HepG2 (cell line): ENCODE measurements around the gene NEU4. TPM values are rescaled to one million over a fixed set of nuclear protein-coding genes. Genes with fewer than 3 reads are reported as not detected.
A peak's percentile ranks its signal among the peaks of the same experiment; 100 is the strongest.

ENCODE experiments used
- ATF1 ChIP-seq: IDR thresholded peaks from 2 replicates; pipeline ENCODE4 v1.6.1; 2016; ENCODE audit warnings: mild to moderate bottlenecking, control low read depth
- E2F2 ChIP-seq: sonication (generic); formaldehyde crosslinking; IDR thresholded peaks from 2 replicates; pipeline ENCODE4 v1.4.0; 2020; ENCODE audit warnings: missing genetic modification reagents, borderline replicate concordance
- FOXM1 ChIP-seq: sonication (generic); formaldehyde crosslinking; IDR thresholded peaks from 2 replicates; pipeline ENCODE4 v1.5.0; 2020; ENCODE audit warnings: missing genetic modification reagents
- GABPA ChIP-seq, 2 experiments: IDR thresholded peaks; 2 replicates each; pipeline ENCODE4 v1.6.1; 2011 to 2016; ENCODE audit warnings: low read depth in 2 of 2, low read length in 1 of 2, missing biosample characterization in 1 of 2, missing genetic modification characterization in 1 of 2
- HCFC1 ChIP-seq: fragments of 150-350 bp; IDR thresholded peaks from 2 replicates; pipeline ENCODE4 v1.6.1; 2014; ENCODE audit warnings: low read depth, low read length
- HIC2 ChIP-seq: sonication (generic); formaldehyde crosslinking; IDR thresholded peaks from 2 replicates; pipeline ENCODE4 v1.9.0; 2022; ENCODE audit warnings: low read depth, missing genetic modification reagents
- HNF4G ChIP-seq, 2 experiments: sonication (generic) in 1 of 2; formaldehyde crosslinking in 1 of 2; IDR thresholded peaks; 2 replicates each; pipeline versions ENCODE4 v1.4.0 to v1.6.1; 2011 to 2020; ENCODE audit warnings: borderline replicate concordance in 2 of 2, low read depth in 2 of 2, mild to moderate bottlenecking in 2 of 2, low read length in 1 of 2, missing genetic modification reagents in 1 of 2, moderate library complexity in 1 of 2
- IRX3 ChIP-seq: sonication (generic); formaldehyde crosslinking; IDR thresholded peaks from 2 replicates; pipeline ENCODE4 v1.8.1; 2023; ENCODE audit warnings: mild to moderate bottlenecking, low read depth, missing genetic modification reagents, borderline replicate concordance
- JDP2 ChIP-seq: sonication (generic); formaldehyde crosslinking; IDR thresholded peaks from 2 replicates; pipeline ENCODE4 v1.8.1; 2022; ENCODE audit warnings: missing genetic modification reagents, borderline replicate concordance
- NR2F6 ChIP-seq, 2 experiments: IDR thresholded peaks; 2 replicates each; pipeline ENCODE4 v1.6.1; 2016; ENCODE audit warnings: antibody characterized with exemption in 1 of 2, mild to moderate bottlenecking in 1 of 2
- NR3C1 ChIP-seq: sonication (generic); formaldehyde crosslinking; IDR thresholded peaks from 2 replicates; pipeline ENCODE4 v1.4.0; 2020; ENCODE audit warnings: missing genetic modification reagents
- SAP130 ChIP-seq: IDR thresholded peaks from 2 replicates; pipeline ENCODE4 v1.6.1; 2016; ENCODE audit warnings: low read depth
- TOE1 ChIP-seq: sonication (generic); formaldehyde crosslinking; IDR thresholded peaks from 2 replicates; pipeline ENCODE4 v1.4.0; 2020; ENCODE audit warnings: mild to moderate bottlenecking, missing genetic modification reagents
- ZBTB25 ChIP-seq: IDR thresholded peaks from 2 replicates; pipeline ENCODE4 v1.6.1; 2018; ENCODE audit warnings: missing genetic modification reagents
- ZFYVE20 ChIP-seq: sonication (generic); formaldehyde crosslinking; IDR thresholded peaks from 2 replicates; pipeline ENCODE4 v1.8.0; 2023; ENCODE audit warnings: low read depth, mild to moderate bottlenecking, moderate library complexity, missing genetic modification reagents, borderline replicate concordance
- ZIK1 ChIP-seq: sonication (generic); formaldehyde crosslinking; IDR thresholded peaks from 2 replicates; pipeline ENCODE4 v1.5.0; 2020; ENCODE audit warnings: mild to moderate bottlenecking, low read depth, missing genetic modification reagents, borderline replicate concordance
- ZNF143 ChIP-seq: sonication (generic); formaldehyde crosslinking; IDR thresholded peaks from 2 replicates; pipeline ENCODE4 v1.4.0; 2020; ENCODE audit warnings: missing genetic modification reagents
- ZNF331 ChIP-seq: sonication (generic); formaldehyde crosslinking; IDR thresholded peaks from 2 replicates; pipeline ENCODE4 v1.4.0; 2020; ENCODE audit warnings: missing genetic modification reagents
- ZNF383 ChIP-seq: sonication (generic); formaldehyde crosslinking; IDR thresholded peaks from 2 replicates; pipeline ENCODE4 v1.4.0; 2020; ENCODE audit warnings: missing genetic modification reagents, mild to moderate bottlenecking, borderline replicate concordance
- ZNF704 ChIP-seq: sonication (generic); formaldehyde crosslinking; IDR thresholded peaks from 2 replicates; pipeline ENCODE4 v1.8.1; 2023; ENCODE audit warnings: mild to moderate bottlenecking, inconsistent platforms, moderate library complexity, missing genetic modification reagents, borderline replicate concordance
- ZNF724P ChIP-seq: sonication (generic); formaldehyde crosslinking; IDR thresholded peaks from 2 replicates; pipeline ENCODE4 v1.8.0; 2022; ENCODE audit warnings: missing genetic modification reagents, borderline replicate concordance
- ZNF800 ChIP-seq: sonication (generic); formaldehyde crosslinking; IDR thresholded peaks from 2 replicates; pipeline ENCODE4 v1.4.0; 2020; ENCODE audit warnings: missing genetic modification reagents
- polyA plus RNA-seq, 8 experiments: library from polyadenylated mRNA; depleted of rRNA in 3 of 8; stranded (reverse) in 7 of 8; unstranded in 1 of 8; fragments of >200 nt; fragmentation: Illumina TruSeq in 4 of 8; extraction: Trizol in 4 of 8; gene quantifications; 2 replicates each; pipeline versions ENCODE4 v1.2.1 to v1.2.3, GENCODE V29; 2011 to 2016; ENCODE audit warnings: low read depth in 4 of 8, missing spikeins in 1 of 8, mixed read lengths in 1 of 8; ENCODE audit not compliant: insufficient read depth in 1 of 8
- total RNA-seq, 5 experiments: library from RNA; depleted of rRNA; stranded (reverse); fragments of >200 nt; fragmentation: Illumina TruSeq; extraction: Trizol; gene quantifications; 2 replicates each; pipeline ENCODE4 v1.2.3, GENCODE V29; 2016; ENCODE audit warnings: low read depth in 1 of 5

NEU4 gene
- total and polyA plus RNA-seq, 2 of the 13 experiments (the other 11 are each of a cell fraction or from before 2014, with no cell fraction given), result 53.5 to 107 TPM

- TF ChIP-seq HIC2 (CRISPR knock-in tag) (peak; percentile 5; the same call in 1 of the 2 replicates), HCFC1 (peak; percentile 11; the same call in 1 of the 2 replicates), SAP130 (CRISPR knock-in tag) (no peak), ZNF143 (no peak; the same call in 1 of the 2 replicates), ATF1 (CRISPR knock-in tag) (no peak), ZNF800 (CRISPR knock-in tag) (no peak), NR3C1 (no peak), ZNF704 (CRISPR knock-in tag) (0 out of 2 replicates have a peak, but pooled peaks have one; percentile 1), ZNF331 (CRISPR knock-in tag) (no peak), E2F2 (CRISPR knock-in tag) (peak; percentile 60; the same call in 1 of the 2 replicates), ZBTB25 (CRISPR knock-in tag) (no peak), HNF4G (IDR thresholded peaks at IDR 0.05; ENCODE audit: borderline replicate concordance, low read depth, low read length) (no peak), HNF4G (CRISPR knock-in tag; IDR thresholded peaks at IDR 0.05; ENCODE audit: borderline replicate concordance, low read depth) (no peak), ZNF383 (0 out of 2 replicates have a peak, but pooled peaks have one; percentile 20), JDP2 (CRISPR knock-in tag) (no peak), FOXM1 (CRISPR knock-in tag) (no peak), ZFYVE20 (CRISPR knock-in tag) (0 out of 2 replicates have a peak, but pooled peaks have one; percentile 53), NR2F6 (IDR thresholded peaks at IDR 0.05) (no peak; the same call in 1 of the 2 replicates), NR2F6 (CRISPR knock-in tag; IDR thresholded peaks at IDR 0.05) (peak; percentile 17; the same call in 1 of the 2 replicates), ZIK1 (0 out of 2 replicates have a peak, but pooled peaks have one; percentile 54), TOE1 (CRISPR knock-in tag) (0 out of 2 replicates have a peak, but pooled peaks have one; percentile 21), GABPA (IDR thresholded peaks at IDR 0.05; ENCODE audit: low read depth, low read length) (no peak), GABPA (CRISPR knock-in tag; IDR thresholded peaks at IDR 0.05; ENCODE audit: low read depth) (0 out of 2 replicates have a peak, but pooled peaks have one; percentile 38), IRX3 (CRISPR knock-in tag) (no peak), ZNF724P (CRISPR knock-in tag) (no peak)
Observed at GRCh38 chr2:241769819-241770184, 39.2 kb upstream of the NEU4 start (continued).
